Keratinocyte (primary cell): ENCODE measurements around the gene SELENOK.

ENCODE experiments used
- CTCF ChIP-seq, 3 experiments: IDR thresholded peaks in 1 of 3; conservative IDR thresholded peaks in 1 of 3; optimal IDR thresholded peaks in 1 of 3; 2 replicates in 2 of 3; 3 replicates in 1 of 3; pipeline versions ENCODE3 to v1.5.1; 2011; ENCODE audit warnings: low read length in 3 of 3, mild to moderate bottlenecking in 3 of 3, moderate library complexity in 2 of 3, control low read depth in 1 of 3, inconsistent platforms in 1 of 3; ENCODE audit not compliant: insufficient read depth in 2 of 3; ENCODE audit errors: extremely low read depth in 1 of 3
- EZH2 ChIP-seq: IDR thresholded peaks from one replicate; pipeline ENCODE4 v1.6.1; 2012; ENCODE audit warnings: inconsistent platforms, mild to moderate bottlenecking, low read length, moderate library complexity

GRCh38 chr3:53899750-53900149 lies 8.1 kb upstream of the SELENOK start:
- TF ChIP-seq CTCF (optimal IDR thresholded peaks at IDR 0.05 in 1 of 3, IDR thresholded peaks at IDR 0.05 in 1 of 3, conservative IDR thresholded peaks at IDR 0.05 in 1 of 3; ENCODE audit: extremely low read depth in 1 of 3, insufficient read depth in 2 of 3, low read length in 3 of 3) (no peak), EZH2 (no peak)
